Measurements from ENCODE around the gene DCC.

DCC gene, protein sequence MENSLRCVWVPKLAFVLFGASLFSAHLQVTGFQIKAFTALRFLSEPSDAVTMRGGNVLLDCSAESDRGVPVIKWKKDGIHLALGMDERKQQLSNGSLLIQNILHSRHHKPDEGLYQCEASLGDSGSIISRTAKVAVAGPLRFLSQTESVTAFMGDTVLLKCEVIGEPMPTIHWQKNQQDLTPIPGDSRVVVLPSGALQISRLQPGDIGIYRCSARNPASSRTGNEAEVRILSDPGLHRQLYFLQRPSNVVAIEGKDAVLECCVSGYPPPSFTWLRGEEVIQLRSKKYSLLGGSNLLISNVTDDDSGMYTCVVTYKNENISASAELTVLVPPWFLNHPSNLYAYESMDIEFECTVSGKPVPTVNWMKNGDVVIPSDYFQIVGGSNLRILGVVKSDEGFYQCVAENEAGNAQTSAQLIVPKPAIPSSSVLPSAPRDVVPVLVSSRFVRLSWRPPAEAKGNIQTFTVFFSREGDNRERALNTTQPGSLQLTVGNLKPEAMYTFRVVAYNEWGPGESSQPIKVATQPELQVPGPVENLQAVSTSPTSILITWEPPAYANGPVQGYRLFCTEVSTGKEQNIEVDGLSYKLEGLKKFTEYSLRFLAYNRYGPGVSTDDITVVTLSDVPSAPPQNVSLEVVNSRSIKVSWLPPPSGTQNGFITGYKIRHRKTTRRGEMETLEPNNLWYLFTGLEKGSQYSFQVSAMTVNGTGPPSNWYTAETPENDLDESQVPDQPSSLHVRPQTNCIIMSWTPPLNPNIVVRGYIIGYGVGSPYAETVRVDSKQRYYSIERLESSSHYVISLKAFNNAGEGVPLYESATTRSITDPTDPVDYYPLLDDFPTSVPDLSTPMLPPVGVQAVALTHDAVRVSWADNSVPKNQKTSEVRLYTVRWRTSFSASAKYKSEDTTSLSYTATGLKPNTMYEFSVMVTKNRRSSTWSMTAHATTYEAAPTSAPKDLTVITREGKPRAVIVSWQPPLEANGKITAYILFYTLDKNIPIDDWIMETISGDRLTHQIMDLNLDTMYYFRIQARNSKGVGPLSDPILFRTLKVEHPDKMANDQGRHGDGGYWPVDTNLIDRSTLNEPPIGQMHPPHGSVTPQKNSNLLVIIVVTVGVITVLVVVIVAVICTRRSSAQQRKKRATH (N-terminal part only)

DNA sequence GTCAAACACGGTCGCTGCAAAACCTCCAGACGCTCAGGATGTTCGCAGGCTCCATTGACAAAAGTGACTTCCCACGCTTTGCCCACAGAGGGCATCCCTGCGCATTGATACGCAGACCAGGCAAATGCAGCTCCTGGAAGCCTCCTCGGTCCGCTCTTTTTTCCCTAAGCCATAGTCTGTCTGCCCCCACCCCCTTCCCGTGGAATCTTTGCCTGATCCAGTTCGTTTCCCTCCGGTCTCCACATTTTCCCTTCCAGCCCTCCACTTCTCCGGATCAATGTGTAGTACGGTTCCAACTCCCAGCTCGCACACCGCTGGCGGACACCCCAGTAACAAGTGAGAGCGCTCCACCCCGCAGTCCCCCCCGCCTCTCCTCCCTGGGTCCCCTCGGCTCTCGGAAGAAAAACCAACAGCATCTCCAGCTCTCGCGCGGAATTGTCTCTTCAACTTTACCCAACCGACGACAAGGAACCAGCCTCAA, at the start of gene DCC:
TSS of gene DCC (plus strand) at position 307 of the 481 bp plus-strand sequence. CDS start 591 bp downstream, outside the sequence.
- DNase-seq: peak; percentile 71

DNA sequence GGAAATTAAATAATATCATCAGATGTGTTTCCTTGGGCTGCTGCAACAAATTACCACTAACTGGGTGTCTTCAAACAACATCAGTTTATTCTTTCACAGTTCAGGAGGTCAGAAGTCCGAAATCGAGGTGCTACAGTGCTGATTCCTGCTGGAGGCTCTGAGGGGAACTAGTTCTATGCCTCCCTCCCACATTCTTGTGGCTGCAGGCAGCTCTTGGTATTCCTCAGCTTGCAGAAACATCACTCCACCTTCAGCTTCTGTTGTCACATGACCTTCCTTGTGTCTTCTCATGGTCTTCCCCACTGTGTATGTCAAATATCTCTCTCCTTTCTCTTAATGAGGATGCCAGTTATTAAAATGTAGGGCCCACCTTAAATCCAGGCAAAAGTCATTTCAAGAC, 29.3 kb upstream of the DCC start:
- no peak for DNase-seq

DNA sequence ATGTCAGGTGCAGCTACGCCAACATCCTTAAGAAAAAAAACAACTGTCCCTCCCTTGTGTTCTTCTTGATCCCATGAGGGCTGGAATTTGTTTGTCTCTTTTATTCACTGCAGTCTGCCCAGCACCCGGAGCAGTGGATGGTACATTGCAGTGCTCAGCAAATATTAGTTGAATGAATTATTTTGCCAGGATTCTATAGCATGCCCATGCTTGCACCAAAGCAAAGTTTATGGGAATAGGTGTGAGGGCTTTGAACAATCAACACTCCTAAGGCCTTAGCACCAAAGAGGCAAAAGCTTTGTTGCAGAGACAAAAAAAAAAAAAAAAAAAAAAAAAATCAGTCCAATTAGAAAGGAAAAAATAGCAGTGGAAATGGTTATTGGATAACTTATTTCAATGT, 28.7 kb upstream of the DCC start:
- no peak for DNase-seq

DNA sequence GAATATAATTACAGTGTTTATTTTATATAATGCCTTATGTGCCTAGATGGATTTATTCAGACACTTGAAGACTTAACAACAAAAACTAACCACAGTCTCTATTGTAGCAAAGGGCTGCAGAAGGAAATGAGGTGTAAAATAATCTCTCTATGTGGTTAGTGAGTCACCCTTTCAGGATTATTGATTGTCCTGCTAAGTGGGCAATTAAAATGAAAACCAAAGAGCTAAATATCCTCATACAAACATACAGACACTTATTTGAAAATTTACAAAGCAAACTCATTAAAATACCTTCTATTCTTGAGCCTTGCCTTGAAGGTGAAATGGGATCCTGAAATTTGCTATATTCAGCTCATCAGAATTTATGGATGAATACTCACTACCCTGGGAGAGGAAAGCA, 27.7 kb upstream of the DCC start:
- DNase-seq: no peak

DNA sequence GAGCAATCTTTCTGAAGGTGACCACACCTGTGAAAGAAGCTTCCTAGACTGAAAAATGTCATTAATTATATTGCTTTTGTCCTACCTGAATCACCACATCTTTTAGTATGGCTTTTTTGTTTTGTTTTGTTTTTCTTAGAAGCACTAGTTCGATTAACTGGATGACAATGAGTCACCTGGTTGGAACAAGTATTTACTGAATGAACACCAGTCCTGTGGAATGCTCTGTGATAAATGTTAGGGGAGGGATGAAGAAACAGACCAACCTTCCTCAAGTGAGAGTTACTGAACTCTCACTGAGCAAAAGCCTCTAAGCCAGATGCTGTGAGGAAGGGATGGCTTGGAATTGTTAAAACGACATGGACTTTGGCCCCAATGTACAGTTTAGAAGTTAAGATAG, 26.8 kb upstream of the DCC start:
- no peak for DNase-seq

DNA sequence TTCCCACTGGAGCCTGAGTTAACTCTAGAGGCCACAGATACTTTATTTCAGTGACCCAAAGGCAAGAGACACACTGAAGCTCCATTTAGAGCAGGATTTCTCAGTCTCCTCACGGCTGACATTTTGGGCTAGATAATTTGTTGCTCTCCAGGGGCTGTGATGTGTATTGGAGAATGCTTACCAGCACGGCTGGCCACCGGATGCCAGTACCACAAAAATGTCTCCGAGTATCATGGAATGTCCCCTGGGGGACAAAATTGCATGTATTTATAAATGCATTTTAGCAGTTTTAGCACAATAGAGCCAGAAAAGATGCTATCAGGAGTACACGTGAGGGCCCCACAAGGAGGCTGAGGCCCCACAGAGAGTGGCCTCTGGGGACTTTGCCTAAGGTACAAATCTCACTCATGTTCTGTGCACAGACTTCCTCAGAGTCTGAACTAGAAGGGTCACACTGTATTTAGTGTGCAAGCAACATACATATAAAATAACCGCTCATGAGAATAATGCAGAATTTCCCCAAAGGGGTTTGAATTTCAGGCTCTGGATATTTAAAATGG, 20.5 kb upstream of the DCC start:
- no peak for DNase-seq

DNA sequence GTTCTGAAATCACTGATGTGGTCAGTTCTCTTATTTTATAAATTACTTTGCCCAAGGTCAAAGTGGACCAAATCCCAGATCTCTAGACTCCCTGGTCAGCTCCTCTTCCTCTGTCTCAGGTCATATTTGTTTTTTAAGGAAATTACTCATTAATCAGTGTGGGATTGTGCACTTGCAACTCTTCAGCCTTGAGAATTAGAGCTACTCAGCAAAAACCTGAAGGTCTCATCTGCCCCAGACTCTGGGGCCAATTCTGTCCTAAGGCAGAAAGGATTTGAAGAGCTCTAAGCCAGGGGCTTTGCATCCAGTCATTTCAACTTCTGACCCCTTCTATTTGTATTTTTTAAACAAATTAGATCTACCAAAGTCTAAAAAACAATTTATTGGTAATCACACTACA, 17.7 kb upstream of the DCC start:
- no peak for DNase-seq

DNA sequence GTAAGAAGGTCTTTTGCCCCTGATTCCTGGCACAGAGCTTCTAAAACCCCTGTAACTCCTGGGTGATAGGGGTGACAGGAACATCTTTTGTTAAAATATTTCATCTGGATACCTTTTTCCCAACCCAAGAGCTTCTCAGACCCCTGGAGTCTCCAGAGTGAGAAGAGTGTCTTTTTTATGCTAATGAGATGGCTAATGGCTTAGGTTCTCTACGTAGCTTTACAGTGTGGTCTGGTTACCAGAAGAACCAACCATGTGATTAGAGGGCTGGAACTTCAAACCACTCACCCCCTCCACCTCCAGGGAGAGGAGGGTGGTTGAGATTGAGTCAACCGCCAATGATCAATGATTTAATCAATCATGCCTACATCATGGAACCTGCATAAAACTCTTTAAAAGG, 16.2 kb upstream of the DCC start:
- DNase-seq: no peak

DNA sequence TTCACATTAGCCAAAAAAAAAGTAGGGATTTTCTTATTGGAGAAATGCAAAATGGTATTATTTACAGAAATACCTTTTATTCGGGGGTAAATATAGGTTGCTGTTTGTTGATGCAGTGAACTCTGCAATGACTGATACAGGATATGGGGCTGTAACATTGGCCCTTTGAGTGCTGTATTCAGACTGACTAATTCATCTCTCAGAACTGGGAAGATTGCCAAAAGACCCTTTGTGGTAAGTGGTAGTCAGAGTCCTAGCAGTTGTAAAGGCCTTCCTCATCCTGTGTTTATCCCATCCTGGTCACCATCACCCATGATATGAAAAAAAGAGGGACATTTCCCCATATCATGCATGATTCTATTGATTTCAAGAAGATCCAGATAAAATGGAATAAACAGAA, 14.0 kb upstream of the DCC start:
- no peak for DNase-seq

DNA sequence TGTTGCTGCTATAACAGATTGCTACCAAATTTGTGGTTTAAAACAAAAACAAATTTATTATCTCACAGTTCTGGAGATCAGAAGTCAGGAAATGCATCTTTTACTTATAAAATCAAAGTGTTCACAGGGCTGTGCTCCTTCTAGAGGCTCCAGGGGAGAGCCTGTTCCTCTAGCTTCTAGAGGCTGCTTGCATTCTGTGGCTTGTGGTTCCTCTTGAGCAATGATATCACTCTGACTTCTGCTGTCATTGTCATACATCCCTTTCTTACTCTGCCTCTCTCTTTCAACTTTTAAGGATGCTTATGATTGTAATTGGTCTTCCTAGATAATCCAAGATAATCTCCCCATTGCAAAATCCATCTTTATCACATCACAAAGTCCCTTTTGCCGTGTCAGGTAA, 6.1 kb upstream of the DCC start:
- DNase-seq: no peak

DNA sequence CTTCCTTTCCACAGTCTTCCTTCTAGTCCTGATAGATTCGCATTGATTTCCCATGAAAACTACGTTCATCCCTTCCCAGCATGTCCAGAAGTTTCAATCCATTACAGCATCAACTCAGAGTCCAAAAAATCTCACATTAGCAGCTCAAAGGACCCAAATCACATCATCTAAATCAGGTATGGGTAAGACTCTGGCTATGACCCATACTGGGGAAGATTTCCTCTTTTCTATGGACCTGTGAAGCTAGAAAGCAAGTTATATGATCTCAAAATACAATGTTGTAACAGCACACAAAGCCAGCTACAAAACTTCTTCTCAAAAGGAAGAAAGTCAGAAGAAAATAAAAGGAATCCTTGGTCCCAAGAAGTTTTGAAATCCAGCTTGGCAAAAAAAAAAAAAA, 5.7 kb upstream of the DCC start:
- no peak for DNase-seq

DNA sequence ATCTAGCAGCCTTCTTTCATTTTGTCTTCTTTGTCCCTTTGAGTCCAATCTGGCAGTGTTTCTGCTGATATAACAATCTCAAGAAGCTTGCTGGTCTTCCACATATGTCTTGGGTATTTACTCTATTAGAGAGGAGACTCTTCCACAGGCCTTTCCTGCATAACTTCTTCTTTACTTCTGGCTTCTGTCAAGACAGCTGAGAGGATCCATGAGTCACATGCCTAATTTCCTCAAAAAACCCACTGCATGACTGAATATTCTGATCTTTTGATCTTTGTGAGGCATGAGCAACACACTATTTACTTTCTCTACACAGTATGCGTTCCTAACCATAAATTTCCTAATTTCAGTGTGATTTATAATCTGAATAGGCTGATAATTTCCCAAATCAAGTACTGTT, 5.1 kb upstream of the DCC start:
- no peak for DNase-seq

DNA sequence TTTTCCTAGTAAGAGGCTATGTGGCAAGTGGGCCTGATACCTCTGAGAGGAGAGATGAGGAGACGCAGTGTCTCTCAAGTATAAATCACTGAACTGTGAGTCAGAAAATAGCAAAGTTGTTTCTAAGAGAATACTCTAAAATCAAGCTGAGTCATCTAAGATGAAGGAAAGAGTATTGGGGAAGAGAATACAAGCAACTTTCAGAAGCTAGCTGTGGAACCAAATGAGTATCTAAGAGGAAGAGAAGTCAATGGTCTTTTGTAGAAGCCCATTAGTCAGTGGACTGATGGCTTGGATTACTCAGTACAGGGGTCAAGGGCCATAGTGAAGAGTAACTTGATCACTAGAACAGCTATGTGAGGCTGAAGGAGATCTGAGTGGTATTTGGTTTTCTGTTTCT, 2.7 kb upstream of the DCC start:
- no peak for DNase-seq

DNA sequence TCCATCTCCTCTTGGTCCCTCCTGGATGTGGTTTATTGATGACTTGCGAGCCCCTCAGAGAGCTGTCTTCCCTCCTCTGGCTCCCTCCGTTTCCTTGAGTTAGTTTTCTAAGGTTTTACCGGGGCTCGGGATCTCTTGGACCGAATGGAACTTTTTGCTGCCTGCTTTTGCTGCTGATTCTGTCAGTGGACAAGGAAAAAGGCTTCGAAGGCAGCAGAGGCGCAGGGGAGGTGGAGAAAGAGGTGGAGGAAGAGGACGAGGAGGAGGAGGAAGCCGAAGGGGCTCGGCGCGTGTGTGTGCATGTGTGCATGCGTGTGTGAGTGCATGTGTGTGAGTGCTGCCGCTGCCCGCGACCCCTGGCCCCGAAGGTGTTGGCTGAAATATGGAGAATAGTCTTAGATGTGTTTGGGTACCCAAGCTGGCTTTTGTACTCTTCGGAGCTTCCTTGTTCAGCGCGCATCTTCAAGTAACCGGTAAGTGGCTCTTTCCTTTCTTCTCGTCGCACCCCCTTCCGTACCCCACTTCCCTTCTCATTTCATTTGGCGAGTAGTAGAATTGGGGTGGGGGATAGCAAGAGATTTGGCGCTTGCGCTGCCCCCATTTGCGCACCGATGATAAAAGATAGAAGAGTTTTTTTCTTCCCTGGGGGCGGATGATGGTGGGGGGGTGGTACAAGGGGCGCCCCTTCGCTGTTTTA, 557 bp downstream of the DCC start:
- DNase-seq: no peak

DNA sequence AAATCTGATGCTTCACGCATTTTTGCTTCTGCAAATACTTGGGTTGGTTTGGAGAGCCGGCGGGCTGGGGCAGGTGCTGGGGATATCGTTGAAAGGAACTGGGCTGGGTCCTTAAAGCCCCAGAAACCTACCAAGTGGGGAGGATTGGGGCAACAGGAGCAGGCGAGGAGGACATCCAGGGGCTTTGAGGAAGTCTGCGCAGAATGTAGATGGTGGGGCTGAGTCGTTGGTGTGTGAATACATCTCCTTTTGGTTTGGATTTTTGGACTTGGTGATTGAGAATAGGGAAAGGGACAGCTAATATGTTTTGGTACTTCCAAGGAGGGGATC, 1.1 kb downstream of the DCC start:
- no peak for DNase-seq

DNA sequence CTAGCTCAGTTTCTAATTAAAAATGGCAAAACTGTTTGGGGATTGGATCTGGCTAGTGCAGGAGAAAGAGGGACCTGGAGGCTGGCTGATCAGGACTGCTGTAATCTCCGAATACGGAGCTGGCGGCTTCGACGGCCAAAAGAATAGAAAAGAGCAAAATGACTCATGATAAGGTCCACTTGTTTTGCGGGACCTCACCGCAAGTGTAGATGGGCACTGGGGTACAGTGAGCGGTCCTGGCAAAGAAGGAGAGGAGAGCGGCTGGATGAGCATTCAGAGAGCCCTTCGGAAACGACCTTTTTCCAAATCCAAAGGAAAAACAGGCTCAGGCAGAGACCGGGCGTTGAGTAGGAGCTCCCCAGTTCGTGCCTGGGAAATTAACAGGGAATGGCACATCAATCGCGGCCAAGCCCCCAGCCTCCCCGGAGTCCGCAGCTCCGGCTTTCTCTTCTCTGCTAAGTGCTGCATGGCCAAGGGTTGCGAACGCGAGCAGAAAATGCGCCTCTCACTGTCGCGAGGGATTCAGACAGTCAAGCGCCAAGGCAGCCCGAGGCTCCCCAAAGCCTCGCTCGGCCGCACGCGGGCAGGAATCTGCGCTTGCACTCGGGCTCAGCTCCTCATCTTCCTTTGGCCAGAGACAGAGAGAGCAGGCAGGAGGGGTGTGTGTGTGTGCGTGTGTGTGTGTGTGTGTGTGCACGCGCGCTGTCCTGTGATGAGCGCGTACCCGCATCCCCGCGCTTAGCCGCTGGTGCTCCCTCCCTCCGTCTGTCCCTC, 1.8 kb downstream of the DCC start:
- DNase-seq: no peak

DNA sequence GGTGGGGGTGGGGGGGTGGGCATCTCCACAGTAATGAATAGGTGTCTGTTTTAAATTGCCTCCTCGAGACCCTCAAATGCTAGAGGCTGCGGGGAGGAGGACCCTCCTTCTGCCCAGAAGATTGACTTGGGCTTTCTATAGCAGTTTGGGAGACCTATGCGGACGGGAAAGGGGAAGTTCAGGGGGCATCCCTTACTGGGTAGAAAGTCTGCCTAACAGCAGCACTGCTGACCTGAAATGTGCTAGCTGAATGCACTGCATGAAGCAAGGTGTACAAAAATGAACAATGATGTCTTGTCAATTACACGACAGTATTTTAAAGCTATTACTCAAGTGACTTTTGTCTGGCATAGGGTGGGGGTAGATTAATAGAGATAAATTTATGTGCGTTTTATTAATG, 2.5 kb downstream of the DCC start:
- DNase-seq: no peak

DNA sequence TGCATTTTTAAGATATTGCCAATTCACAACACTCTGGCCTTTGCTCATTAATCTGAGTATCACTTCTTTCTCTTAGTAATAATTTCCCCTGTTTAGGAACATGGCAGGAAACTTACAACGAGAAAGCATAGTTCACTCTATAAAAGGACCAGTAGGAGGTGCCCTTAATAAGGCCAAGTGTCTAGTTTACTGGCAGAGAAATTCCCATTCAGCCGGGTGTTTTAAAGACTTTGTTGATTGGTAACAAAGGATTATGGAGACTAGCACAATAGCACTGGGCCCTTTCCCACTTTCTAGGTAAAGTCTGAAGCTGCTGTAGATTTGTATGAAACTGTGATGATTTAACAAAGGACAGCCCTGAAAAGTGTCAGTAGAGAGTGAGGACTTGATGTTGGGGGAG, 3.1 kb downstream of the DCC start:
- no peak for DNase-seq

DNA sequence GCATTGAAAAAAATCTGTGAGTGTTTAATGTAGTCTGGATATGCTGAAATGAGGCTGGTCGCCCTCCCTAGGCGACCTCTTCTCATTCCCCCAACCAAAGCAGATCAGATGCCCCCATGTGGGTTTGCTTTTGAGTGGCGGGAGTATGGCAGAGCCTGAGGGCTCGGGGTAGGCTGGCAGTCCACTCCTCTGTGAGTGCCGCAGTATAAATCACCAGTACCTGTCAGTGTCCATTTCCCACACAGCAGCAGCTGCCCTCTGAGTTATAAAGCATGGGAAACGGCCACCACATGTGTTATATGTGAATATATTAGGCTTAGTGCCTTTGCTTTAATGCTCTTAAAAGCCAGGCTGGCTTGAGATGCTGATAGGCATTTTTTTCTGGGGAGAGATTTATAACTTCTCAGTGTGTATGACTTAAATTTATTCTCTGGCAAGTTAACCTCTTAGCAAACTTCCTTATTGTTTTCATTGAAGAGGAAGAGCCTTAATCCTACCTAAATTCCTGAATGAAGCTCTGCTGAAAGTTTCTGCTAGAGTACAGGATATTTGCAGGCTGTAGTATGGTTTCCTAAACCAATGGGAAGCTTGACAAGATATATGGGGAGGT, 3.8 kb downstream of the DCC start:
- no peak for DNase-seq

DNA sequence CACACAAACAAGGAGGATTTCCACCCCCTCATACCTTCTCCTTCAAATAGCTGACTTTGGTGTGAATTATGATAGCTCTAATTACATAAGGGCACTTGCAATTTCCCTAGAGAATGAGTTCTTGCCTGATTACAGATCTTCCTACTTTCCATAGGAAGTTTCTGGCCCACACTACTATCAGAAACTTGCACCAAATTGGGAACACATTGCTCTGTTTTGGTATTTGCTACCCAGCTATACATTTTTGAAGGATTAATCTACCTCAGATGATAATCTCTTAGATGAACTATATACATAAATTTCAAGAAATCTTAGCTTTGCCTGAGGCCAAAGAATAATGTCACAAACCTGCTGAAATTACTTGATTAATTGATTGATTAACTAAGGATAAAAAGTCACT, 4.9 kb downstream of the DCC start:
- no peak for DNase-seq

DNA sequence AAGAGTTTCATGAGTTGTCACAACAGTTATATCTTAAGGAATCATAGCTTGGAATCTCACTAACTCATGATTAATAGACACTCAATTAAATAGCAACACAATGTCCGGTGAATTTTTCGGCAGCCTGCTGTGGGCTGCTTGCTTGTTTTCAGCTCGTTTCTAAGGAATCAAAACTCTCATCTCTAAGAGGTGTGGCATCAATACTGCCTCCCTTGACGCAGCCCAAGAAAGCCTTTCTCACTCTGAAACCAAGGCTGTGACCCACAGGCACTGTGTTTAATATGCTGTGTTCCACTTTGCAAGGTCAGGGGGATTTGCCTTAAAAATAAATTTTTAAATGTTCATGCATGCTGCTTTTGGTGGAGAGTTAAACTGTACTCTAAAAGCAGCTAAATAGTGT, 5.4 kb downstream of the DCC start:
- no peak for DNase-seq

DNA sequence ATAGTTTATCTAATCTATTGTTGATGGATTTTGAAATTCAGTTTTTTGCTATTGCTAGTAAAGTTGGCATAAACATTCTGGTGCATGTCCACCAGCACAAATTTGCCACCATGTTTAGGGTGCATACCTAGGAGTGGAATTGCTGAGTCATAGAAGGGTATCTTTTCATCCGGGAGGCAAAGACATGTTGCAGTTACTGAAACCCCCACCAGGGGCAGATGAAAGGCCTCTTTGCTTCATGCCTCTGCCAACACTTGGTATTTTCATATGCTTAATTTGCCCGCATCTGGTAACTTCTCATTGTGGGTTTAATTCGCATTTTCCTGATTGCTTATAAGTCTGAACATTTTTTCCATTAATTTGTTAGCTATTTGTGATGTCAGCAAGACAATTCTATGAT, 8.2 kb downstream of the DCC start:
- DNase-seq: no peak

All from NCI-H2171 (cell line).